HG02884 (cell line): ENCODE data around the gene ELL2.
"Not testable (repeated sequence)": the region's sequence is repeated elsewhere in the genome, so short reads cannot be mapped to it uniquely, and the experiment has no call there.

Experiments used
- ATAC-seq: cut with Tn5 transposase; IDR thresholded peaks from one replicate; pipeline ENCODE4 v1.9.1; 2021; ENCODE audit warnings: mild to moderate bottlenecking, moderate library complexity; ENCODE audit not compliant: unreplicated experiment

ELL2 gene

GRCh38 chr5:95841914-95842812 is 119.5 kb downstream of the ELL2 start:
- ATAC-seq, result no peak

DNA sequence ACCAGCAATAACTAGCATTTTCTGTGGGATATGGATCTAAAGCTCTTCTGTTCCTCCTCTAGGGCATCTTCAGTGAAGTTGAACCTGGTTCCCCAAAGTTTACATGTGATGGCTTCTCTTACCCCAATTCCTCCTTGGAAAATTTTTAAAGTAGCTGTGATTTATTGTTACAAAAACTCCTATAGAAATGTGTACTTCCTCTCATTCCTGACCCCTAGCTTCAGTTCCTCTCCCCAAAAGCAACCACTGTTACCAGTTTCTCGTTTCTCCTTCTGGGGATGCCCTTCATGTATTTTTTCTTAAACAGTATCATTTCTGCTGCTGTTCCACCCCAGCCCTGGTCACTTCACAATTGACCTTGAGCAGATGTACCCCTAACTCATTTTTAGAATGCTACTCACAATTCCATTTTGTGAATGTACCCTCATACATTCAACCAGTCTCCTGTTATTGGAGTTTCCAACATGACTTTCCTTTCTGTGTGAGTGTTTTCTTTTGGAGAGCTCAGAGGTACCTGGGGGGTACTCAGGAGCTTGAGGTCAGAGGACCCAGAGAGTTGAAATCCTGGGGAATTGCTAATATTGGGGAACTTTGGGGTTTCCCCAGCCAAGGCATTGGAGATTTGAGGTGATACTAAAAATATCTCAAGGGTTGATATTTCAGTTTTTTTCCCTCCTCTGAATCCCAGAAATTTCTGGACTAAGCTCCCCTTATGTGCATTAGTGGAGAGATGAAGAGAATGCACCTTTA is 120.5 kb downstream of the ELL2 start:
- ATAC-seq, result no peak

DNA sequence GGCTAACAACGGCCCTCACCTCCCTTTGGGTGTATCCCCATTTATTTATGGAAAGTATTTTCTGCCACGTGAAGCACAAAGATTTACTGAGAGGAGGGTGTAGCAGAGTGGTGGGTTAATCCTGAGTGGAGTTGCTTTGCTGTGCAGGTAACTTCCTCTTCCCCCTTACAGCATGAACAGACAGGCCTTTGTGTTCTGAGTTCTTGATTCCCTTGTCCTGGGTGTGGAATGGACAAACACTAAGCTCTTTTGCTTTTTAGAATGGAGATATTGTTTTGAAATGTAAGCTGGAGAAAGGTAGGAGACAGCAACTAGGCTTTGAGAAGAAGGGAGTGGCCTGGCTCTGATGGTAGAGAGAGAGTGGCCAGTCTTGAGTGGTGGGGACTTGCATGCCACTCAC is 122.0 kb downstream of the ELL2 start:
- no peak for ATAC-seq

DNA sequence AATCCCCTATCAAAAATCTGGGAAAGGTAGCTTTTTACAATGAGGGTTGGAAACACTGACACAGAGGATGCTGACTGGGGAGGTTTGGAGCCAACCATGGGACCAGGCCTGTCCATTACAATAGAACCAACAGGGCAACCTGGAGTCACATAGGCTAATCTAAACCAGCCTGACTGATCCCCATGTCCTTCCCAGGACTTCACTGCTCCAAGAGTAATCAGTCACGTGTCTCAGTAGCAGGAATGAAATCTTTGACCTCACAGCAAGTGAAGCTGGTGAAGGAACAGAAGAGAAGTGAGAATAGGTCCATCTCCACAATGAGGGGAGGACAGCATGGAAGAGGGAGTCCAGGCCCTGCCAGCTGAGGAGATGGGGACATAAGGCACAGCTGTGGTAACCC is 123.1 kb downstream of the ELL2 start:
- ATAC-seq, result no peak

- no peak for ATAC-seq
Observed at GRCh38 chr5:95838001-95838520, 123.6 kb downstream of the ELL2 start.

DNA sequence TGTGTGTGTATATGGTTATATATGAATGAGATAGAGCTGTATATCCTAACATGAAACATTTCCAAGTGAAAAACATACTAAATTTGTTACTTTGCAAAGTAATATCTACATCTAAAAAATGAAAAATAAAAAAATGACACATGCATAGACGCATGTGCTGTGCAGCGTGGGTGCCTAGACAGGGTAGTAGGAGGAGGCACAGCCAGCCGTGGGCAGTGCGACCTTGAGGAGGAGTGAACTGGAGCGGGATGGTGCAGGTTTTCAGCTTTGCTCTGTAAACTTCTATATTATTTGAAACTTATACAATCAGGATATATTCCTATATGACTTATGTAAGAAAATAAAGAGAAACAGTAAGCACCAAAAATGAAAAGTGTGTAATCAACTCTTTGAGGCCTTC is 124.2 kb downstream of the ELL2 start:
- ATAC-seq, result no peak

DNA sequence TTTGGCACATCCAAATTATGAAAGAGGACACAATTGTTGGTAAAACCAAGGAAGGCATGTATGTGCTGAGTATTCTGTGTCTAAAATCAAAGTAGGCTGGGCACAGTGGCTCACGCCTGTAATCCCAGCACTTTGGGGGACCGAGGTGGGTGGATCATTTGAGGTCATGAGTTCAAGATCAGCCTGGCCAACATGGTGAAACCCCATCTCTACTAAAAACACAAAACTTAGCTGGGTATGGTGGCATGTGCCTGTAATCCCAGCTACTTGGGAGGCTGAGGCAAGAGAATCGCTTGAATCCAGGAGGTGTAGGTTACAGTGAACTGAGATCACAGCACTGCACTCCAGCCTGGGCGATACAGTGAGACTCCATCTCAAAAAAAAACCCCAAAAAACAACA is 124.7 kb downstream of the ELL2 start:
- ATAC-seq, result not testable (repeated sequence)

- peak; percentile 22 for ATAC-seq
Observed at GRCh38 chr5:95836544-95836943, 125.1 kb downstream of the ELL2 start.

GRCh38 chr5:95835682-95836385 is 125.8 kb downstream of the ELL2 start:
- no peak for ATAC-seq
